Endothelial cell of hepatic sinusoid (primary cell): ENCODE data around the gene BRI3BP.

Source experiments
- in situ Hi-C: cut with HindIII; loops from 2 replicates; pipeline ENCODE4 v1.10.0; 2017; ENCODE audit warnings: low sequenced_read_pairs

The BRI3BP gene

GRCh38 chr12:124993626-124994436 lies at the start of gene BRI3BP:
Gene BRI3BP, plus strand, starts transcription at chr12:124993645. Its CDS starts 146 bp downstream, at chr12:124993791.
- in situ Hi-C loops, result no loop called here

GRCh38 chr12:124946447-124946793 lies 47.0 kb upstream of the BRI3BP start:
- in situ Hi-C loops, result no loop called here

DNA sequence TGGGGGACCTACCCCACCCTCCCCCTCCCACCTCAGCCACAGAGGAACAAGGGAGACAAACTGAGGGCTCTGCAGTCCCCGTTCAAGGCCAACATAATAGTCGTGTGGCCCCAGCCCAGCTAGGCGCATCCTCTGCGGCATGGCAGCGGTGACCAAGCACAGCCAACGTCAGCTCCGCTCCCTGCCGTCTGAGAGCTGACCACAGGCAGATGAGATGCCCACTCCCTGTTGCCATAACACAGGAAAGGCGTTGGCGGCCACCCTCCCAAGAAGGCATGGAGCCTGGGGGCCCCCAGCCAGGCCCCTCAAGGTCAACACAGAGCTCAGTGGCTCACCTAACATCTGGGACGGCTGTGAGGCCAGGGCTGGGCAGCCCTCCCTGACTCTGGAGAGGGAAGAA lies 46.4 kb upstream of the BRI3BP start:
- in situ Hi-C loops, result no loop called here

GRCh38 chr12:124947561-124948398 lies 45.7 kb upstream of the BRI3BP start:
- in situ Hi-C loops, result no loop called here

DNA sequence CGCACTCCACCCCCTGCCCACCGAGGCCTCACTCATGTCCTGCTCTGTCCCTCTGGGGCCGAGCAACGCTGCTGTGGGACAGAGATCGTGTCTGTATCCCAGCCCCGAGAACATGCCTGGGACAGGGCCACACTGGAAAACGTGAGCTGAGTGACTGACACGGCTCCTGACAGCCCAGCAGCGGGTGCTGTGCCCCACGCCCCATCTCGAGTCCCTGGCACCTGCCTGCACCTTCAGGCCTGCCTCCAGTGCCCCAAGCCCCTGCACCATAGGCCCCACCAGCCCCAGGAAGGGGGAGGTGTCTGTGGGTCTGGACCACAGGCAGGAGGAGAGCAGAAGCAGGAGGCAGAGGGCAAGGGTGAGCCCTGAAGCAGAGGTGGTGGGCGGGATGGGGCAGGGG lies 44.4 kb upstream of the BRI3BP start:
- in situ Hi-C loops, result no loop called here

DNA sequence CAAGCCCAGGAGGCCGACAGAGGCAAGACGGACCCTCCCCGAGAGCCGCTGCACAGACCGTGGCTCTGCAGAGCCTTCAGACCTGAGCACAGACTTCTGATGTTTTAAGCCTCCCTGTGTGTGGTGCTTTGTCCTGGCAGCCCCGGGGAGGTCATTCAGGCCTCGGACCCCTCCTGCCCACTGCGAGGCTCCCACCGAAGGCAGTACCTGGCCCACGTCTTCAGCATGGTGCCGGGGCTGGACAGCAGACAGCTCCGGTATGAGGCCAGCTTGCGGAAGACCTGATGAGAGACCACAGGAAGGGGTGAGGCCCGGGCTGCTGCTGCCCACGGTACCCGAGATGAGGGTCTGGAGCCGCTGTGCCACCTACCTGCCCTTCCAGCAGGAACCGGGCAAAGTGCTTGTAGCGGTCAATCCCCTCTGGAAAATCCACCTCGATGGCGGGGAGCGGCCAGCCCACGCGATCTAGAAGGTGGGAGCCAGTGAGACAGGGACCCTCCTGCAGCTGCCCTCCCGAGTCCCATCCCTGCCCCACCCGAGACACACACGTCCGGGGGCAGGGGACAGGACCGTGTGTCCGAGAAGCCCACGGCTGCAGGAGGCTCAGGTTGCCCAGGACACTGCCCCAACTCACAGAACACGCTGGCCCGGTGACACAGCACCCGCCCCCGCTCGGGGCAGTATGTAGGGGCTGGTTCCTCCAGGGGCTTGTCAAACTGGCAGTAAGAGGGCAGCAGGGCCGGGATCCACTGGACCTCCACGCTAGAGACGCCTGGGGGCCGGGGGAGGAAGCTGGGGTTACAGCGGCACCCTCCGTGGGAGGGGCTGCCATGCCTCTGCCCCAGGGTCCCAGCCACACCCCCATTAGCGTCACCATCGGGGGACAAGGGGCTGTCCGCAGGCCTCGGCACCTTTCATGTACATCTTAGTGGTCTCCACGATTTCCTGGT lies 43.4 kb upstream of the BRI3BP start:
- in situ Hi-C loops, result no loop called here

- in situ Hi-C loops, result no loop called here
Measured at GRCh38 chr12:124952295-124952694, 41.1 kb upstream of the BRI3BP start.

DNA sequence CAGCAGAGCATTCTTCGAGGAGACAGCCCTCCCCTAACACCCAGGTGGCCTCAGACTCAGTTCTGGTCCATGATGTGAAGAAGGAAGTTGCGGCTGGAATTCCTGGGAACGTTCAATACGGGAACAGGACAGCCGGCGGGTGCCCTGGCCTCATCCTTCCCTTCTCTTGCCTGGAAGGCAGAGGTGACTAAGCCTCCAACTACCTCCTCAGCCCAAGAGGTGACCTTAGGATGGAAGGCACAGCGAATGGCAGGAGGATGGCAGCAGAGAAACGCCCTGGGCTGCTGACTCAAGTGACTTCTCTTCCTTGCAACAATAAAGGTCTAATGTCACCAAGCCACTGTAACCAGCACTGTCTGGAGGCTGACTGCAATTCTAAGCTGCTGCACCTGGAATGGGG lies 40.6 kb upstream of the BRI3BP start:
- in situ Hi-C loops, result no loop called here

GRCh38 chr12:124953689-124954405 lies 39.6 kb upstream of the BRI3BP start:
- in situ Hi-C loops, result no loop called here

DNA sequence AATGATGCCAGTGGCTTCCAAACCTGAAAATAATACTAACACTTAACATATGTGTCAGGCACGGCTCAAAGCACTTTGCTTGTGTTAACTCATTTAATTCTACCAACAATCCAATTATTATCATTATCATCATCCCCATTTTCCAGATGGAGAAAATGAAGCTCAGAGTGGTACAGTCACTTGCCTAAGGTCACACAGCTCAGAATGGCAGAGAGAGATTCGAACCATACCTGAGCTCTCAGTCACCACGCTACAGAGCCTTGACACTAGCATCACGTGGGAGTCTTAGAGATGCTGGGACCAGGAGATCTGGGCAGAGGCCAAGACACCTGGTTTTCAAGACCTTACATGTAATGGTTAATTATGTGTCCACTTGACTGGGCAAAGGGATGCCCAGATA lies 38.7 kb upstream of the BRI3BP start:
- in situ Hi-C loops, result no loop called here

DNA sequence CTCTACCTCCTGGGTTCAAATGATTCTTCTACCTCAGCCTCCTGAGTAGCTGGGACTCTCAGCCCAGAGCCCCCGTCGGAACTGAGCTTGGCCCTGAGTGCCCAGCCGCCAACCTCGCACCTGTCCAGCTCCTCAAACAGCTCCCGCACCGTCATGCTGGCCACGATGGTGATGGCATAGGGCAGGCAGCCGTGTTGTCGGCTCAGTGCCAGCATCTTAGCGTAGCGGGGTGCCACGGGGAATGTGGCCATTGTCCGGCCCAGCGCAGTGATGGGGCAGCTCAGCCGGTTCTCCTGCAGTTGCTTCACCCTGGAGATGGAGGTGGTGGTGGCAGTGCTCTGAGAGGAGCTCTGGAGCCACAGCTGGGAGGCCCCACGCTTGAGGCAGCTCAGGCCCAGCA lies 36.9 kb upstream of the BRI3BP start:
- in situ Hi-C loops, result no loop called here

GRCh38 chr12:124961055-124961454 lies 32.4 kb upstream of the BRI3BP start:
- in situ Hi-C loops, result no loop called here

GRCh38 chr12:124963211-124963610 lies 30.2 kb upstream of the BRI3BP start:
- in situ Hi-C loops, result no loop called here

DNA sequence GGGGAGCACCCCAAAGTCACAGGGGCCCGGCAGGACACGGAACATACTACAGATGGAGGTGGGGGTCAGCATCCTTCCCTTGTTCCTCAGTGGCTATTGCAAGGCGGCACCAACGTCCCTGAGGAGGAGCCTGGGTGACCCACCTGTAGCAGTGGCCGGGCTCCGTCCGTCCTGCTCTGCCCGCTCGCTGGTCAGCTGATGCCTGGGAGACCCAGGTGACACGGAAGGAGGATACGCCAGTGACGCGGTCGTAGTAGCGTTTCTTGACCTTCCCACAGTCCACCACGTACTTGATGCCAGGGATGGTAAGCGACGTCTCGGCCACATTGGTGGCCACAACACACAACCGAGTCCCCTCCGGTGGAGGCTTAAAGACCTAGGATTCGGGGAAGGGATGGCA lies 29.2 kb upstream of the BRI3BP start:
- in situ Hi-C loops, result no loop called here

DNA sequence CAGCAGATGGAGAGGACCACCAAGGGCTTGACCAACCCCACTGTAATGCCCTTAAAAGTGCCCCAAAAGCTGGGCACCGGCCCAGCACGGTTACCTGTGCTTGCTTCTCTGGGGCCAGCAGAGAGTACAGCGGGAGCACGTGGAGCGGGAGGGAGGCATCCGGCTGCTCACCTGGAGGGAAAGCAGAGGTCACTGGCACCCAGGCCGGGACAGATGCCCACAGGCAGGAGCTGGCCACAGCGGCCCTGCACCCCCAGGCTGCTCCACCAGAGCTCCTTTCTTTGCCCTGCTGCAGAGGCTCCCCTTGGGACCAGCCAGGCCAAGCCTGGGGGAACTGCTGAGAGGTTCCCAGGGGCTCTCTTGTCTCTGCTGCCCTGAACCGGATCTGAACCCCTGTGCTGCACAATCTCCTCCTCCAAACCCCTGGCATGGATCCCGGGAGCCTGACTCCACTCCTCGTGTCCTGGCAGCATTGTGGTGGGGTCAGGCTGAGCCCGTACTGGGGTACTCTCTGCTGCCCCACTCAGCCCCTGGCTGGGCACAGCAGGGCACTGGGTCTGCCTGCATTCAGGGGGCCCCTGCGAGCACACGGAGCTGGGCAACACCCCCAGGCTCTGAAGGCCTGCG lies 28.5 kb upstream of the BRI3BP start:
- in situ Hi-C loops, result no loop called here

GRCh38 chr12:124967016-124967739 lies 26.3 kb upstream of the BRI3BP start:
- in situ Hi-C loops, result no loop called here

- in situ Hi-C loops, result no loop called here
Measured at GRCh38 chr12:124968656-124969055, 24.8 kb upstream of the BRI3BP start.

DNA sequence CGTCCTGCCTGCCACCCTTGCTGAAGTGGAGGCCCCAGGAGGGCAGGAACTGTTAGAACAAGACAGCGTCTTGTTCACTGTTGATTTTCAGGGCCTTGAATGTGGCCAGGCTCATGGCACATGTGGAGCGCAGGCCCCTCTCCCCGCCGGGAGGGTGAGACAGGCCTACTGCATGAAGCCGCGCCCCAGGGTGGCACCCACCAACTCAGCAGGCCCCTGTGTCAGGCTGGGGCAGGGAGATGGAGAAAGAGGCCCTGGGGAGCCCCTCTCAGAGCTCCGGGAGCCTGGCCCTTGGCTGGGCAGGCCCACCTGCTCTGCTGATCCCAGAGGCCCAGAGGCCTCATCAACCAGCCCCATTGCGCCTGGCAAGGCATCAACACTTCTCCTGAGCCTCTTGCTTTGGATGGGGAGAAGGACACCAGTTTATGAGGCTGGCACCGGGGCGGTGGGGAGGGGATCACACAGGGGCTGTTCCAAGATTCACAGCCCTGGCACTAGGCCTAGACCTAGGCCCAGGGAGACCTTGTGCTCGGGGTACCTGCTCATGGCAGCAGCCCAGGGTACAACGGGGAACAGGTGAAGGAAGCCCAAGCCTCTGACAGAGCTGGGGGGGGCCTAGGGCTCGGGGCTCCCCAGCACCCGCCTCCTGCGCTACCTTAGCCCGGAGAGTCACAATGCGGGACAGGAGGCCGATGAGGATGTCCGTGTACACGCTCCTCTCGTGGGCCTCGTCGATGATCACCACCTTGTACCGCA lies 22.6 kb upstream of the BRI3BP start:
- in situ Hi-C loops, result no loop called here

DNA sequence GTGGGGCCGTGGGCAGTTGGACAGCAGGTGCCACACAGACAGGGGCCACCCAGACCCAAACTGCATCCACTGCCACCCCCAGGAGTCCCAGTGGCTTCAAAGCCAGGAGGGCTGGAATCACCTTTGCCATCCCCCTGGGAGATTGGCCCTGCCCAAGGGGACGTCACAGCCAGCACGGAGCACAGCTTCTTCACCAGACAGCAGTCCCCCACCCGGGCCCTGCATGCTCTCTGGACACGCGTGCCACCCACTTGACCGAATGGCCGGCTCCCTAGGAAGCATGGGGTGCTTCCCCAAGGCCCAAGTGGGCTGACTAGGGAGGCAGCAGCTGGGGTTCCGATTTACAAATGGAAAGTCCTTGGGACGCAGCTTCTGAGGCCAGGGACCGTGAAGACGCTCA lies 21.8 kb upstream of the BRI3BP start:
- in situ Hi-C loops, result no loop called here
